ENCODE results near the gene VDAC1.
"Not testable (repeated sequence)": the region's sequence is repeated elsewhere in the genome, so short reads cannot be mapped to it uniquely, and the experiment has no call there.

The VDAC1 gene, protein sequence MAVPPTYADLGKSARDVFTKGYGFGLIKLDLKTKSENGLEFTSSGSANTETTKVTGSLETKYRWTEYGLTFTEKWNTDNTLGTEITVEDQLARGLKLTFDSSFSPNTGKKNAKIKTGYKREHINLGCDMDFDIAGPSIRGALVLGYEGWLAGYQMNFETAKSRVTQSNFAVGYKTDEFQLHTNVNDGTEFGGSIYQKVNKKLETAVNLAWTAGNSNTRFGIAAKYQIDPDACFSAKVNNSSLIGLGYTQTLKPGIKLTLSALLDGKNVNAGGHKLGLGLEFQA

DNA sequence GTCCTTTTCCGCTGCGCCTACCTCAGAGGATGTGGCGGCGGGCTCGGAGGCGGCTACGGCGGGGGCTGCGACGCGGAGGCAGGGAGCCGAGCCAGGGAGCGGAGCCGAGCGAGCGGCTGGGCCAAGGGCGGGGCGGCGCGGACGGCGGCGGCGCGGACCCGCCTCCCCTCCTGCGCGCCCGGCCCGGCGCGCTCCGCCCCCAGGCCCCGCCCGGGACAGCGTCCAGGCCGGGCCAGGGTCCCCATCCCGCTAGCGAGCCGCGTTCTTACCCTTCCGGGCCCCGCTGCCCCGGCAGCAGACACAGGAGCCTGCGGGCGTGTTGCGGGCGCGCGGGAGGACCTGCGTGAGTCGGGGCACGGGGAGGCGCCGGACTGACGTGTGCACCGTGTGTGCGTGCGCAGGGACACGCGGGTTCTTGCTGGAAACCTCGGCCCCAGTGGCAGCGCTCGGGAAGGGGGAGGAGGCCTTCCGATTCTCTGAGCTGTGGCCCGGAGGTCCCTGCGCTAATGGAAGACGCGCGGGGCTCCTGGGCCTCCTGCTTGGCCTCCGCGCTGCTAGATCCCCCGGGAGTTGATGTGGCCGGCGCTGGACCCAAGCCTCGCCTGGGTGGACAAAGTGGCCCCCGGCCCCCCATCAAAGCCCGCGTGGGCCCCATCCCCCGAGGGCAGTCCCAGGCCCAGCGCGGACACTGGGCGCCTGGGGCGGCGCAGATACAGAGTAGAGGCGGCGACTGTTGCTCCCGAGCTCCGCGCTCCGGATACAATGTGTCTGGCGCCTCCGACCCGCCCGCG is at the start of gene VDAC1:
Gene VDAC1 (minus strand): TSS at position 350 of the 791 bp plus-strand sequence. CDS start 11,963 bp downstream, outside the sequence.
- in situ Hi-C loops (cut with HindIII; ENCODE audit: low sequenced_read_pairs) = no loop called here

DNA sequence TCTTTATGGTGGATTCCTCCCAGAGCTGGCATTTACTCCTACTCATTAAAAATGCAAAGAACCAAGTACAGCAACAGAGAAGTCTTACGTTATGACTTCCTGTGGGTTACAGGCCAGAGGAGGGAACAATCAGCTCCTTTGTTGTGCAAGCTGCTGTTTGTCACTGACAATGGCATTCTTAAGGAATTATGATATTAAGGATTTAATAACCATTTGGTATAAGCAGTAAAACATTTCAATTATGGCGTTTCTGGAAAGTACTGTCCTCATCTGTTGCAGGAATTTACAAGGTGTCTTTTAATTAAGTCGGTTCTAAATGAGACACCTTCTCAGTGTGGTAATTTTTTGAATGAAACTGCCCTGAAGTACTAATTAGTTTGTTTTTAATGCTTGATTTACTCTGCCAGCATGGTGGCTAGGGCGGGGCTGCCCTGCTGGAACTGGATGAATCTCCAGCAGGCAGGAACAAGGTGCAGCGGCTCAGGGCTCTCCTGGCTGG is 49.1 kb upstream of the VDAC1 start:
- in situ Hi-C loops (cut with HindIII; ENCODE audit: low sequenced_read_pairs) = no loop called here

DNA sequence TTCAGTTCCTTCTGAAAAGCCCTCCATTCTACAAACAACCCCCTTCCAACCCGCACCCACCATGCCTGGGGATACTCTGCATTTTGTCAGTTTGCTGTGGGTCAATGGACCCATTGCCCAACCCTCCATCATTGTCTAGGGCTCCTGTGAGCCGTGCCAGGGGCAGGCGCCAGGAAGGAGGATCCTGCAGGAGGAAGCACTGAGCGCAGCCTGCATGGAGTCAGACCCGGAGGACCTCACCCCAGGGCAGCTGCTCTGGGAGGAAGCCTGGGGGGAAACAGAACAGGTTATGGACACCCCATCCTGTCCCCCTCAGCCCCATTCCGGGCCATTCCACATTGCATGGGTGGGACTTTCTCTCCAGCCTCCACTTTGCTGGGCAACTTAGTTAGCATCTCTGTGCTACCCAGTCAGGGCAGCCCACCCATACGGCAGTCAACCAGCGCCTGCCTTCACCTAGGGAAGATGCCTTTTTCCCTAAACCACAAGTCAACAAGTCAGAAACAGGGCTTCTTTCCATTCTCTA is 48.6 kb upstream of the VDAC1 start:
- in situ Hi-C loops (cut with HindIII; ENCODE audit: low sequenced_read_pairs) = no loop called here

DNA sequence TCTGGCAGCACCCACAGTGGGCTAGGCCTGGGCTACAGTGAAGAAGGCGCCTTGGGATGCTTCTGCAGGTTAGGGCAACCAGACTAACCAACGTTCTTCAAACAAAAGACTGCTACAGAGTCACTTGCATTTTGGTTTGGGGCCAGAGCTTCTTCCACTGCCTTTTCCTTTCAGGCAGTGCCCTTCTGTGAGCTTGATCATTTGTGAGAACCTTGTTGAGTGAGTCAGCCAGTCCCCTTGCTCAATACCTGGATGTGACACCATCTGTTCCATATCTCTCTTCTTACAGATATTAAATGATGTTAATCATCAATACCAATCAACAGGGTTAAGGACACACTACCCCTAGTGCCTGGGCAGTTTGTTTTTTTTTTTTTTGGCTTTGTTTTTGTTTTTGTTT is 46.5 kb upstream of the VDAC1 start:
- in situ Hi-C loops (cut with HindIII; ENCODE audit: low sequenced_read_pairs) = no loop called here

DNA sequence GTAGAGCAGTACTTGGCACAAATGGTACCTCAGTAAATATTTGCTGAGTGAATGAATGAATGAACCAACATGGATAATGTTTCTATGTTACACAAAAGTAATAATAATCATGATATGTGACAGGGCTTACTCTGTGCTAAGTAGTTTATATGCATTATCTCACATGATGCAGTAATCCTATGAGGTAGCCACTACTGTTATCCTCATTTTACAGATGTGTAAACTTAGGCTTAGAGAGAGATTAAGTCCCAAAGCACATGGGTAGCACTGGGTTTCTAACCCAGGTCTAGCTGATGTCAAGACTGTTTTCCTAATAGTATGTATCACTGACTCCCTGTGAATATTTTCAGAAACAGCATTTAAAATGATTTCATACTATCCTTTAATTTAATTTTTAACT is 44.1 kb upstream of the VDAC1 start:
- in situ Hi-C loops (cut with HindIII; ENCODE audit: low sequenced_read_pairs) = loop anchor here (10.0 kb wide), 1 partner anchor 106 kb away; no protein-coding TSS in a partner anchor

DNA sequence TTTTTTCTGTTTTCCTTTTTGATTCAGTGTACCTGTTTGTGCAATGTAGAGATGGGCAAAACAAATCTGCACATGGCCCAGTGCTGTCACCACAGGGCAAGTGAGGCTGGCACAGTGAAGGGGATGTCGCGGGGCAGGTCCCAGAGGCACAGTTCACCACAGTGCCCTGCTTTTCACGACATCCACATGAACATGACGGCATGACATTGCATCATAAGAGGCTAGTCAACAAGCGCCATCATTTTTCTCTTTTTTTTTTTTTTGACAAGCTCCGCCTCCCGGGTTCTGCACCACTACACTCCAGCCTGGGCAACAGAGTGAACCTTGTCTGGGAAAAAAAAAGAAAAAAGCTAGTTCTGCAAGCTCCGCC is 42.9 kb upstream of the VDAC1 start:
- in situ Hi-C loops (cut with HindIII; ENCODE audit: low sequenced_read_pairs) = loop anchor here (10.0 kb wide), 1 partner anchor 107 kb away; no protein-coding TSS in a partner anchor

DNA sequence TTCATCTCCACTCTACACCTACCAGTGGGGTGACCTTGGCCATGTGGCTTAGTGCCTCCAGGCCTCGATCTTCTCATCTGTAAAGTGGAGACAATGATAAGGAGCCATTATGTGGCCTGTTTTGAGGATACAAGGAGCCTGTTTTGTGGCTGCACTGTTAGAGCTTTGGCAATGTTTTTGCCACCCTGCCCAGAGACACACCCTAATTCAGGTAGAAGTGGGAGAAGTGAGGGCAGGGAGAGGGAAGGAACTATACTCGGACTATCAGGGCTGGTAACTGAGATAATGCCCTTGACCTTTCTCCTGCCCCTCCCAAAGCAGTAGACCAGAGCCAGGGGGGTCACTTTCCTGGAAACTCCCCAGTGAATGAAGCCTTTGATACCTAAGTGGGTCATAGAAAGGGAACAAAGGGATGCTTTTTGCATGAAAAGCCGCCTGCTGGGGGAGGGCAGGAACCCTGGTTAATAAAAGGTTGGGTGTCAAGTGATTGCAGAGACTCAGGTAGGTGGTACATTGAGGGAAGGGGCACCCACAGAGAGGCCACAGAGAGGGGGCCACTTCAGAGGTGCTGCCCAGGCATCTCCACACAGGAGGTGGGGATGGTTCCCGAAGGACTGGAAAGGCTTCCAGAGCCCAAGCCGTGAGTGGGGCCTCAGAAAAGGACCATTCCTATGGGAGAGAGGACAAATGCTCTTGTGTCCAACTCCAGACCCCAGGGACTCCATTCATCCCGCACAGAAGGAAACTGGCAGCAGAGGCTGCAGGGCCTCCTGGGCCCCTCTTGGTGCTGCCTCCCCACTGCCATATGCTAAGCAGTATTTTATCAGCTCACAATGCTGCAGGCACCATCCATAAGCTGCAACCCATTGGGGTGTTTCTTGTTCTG is 42.3 kb upstream of the VDAC1 start:
- in situ Hi-C loops (cut with HindIII; ENCODE audit: low sequenced_read_pairs) = loop anchor here (10.0 kb wide), 1 partner anchor 108 kb away; no protein-coding TSS in a partner anchor

DNA sequence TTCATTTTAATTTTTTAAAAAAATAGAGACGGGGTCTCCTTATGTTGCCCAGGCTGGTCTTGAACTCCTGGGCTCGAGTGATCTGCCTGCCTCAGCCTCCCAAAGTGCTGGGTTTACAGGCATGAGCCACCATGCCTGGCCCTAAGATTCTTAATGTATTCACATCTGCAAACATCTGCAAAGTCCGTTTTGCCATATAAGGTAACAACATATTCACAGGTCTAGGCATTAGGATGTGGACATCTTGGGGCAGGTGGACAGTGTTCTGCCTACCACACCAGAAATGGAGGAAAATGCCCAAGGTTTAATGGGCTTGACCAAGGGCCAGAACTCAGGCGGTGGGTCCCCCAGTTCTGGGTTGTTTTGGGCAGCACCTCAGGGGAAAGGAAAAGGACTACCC is 41.6 kb upstream of the VDAC1 start:
- in situ Hi-C loops (cut with HindIII; ENCODE audit: low sequenced_read_pairs) = loop anchor here (10.0 kb wide), 1 partner anchor 108 kb away; no protein-coding TSS in a partner anchor

DNA sequence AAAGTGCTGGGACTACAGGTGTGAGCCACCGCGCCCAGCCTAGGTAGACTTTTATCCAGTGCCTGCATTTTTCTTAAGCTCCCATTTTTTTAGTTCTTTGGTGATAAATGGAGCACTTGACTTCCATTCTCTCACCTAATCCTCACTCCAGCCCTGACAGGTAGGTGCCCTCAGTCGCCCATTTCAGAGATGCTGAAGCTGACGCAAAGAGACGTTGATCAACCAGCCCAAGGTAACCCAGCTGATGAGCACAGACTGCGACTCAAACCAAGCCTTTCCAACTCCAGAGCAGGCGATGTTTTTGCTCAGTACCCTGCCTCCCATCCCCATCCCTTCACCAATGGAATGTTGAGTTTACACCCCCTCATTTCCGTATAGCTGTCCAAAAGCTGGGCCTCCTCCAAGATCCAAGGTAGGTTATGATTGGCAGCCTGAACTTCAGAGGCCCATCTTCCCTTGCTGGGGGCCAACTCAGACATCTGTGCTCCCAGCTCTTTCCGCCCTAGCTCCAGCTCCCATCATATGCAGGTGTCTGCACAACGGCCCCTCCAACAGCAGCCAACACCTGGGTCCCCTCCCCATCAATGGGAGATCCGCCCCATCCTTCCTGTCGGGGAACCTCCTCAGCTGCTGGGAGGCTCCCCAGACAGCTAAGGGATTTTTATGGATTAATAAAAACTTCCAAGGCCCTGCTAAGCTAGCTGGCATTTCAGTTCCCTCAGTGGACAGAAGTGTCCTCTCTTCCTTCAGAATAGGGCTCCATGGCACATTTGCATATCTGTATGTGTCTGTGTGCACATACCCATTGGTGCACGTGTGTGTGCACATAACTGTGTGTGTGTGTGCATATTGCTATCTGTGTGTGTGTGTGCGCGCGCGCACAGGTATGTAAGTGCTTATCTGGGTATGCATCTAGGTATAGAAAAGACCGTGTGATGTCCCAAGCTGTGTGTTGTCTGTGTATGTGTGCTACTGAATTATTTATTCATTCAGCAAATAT is 39.3 kb upstream of the VDAC1 start:
- in situ Hi-C loops (cut with HindIII; ENCODE audit: low sequenced_read_pairs) = loop anchor here (10.0 kb wide), 1 partner anchor 111 kb away; no protein-coding TSS in a partner anchor

DNA sequence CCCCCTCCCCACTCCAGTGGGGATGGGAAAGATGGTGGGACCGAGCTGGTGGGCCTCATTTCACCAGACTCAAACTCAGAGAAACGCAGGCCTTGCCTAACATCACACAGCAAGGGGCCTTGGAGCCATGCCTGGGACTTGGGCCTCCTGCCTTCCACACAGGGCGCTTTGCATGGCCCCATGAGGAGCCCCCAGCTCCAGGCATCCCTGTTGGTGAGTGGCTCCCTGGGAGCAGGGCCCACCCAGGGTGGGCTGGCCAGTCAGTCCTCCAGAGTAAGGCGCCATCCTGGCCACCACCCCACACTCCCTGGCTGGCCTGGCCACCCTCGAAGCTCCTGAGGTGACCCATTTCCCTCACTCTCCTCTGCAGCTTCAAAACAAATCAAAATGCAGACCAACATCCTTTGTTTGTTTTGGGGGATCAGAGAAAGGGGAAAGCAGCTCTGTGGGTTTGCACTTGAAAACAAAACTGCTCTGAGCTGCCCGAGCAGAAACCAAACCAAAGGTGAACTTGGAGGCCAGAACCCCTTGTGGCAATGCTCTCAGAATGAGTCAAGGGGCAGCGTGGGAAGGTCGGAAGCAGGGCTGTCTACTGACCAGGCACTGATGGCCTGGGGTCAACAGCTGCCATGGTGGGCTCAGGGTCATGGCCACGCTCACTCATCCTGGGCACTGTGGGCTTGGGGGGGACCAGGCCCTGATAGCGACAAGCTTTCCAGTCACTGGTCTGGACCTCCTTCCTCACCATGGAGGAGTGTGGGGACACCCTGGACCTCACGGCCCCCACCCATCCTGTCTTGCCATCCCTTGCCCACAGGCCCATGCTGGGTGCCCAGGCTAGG is 37.0 kb upstream of the VDAC1 start:
- in situ Hi-C loops (cut with HindIII; ENCODE audit: low sequenced_read_pairs) = loop anchor here (10.0 kb wide), 1 partner anchor 113 kb away; no protein-coding TSS in a partner anchor

DNA sequence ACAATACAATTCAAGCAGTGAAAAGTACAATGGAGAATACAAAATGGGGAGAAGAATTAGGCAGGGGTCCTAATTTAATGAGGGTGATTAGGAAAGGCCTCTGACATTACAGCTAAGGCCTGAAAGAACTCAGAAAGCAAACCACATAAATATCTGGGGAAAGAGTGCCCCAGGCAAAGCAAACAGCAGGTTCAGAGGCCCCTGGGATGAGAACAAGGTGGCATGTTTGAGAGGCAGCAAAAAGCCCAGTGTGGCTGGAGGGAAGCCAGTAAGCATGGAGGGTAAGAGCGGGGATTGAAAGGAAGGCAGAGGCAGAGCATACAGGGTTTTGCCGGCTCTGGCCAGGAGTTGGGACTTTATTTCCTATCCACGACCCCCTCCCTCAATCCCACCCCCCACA is 33.4 kb upstream of the VDAC1 start:
- in situ Hi-C loops (cut with HindIII; ENCODE audit: low sequenced_read_pairs) = no loop called here

DNA sequence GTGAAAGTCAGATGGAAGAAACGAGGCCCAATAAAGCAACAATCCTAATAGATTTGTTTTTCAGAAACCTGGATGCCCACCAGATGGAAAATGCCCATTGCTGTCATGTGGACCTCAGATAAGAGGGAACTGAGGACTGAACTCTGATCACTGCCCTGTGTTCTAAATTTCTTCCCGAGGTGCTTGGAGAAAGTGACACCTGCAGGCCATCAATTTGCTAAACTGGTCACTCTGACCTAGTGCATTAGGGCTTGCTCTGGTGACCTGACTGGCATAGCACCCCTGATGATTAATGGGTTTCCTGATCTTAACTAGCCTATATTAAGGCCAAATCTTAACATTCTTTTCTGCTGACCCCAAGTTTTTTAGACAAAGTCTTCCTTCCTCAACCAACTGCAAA is 32.4 kb upstream of the VDAC1 start:
- in situ Hi-C loops (cut with HindIII; ENCODE audit: low sequenced_read_pairs) = no loop called here

DNA sequence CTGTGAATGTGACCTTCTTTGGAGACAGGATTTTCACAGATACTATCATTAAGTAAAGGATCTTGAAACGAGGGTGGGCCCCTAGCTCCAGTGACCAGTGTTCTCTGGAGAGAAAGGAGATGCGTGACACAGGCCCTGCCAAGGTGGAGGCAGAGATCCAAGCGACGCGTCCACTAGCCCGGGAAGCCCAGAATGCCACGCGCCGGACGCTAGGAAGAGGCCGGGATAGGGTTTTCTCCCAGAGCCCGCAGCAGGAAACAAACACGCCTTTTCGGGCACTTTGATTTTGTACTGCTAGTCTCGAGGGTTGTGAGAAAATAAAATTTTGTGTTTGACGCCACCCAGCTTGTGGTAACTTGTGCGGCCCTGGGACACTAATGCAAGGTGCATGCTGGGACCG is 29.6 kb upstream of the VDAC1 start:
- in situ Hi-C loops (cut with HindIII; ENCODE audit: low sequenced_read_pairs) = no loop called here

DNA sequence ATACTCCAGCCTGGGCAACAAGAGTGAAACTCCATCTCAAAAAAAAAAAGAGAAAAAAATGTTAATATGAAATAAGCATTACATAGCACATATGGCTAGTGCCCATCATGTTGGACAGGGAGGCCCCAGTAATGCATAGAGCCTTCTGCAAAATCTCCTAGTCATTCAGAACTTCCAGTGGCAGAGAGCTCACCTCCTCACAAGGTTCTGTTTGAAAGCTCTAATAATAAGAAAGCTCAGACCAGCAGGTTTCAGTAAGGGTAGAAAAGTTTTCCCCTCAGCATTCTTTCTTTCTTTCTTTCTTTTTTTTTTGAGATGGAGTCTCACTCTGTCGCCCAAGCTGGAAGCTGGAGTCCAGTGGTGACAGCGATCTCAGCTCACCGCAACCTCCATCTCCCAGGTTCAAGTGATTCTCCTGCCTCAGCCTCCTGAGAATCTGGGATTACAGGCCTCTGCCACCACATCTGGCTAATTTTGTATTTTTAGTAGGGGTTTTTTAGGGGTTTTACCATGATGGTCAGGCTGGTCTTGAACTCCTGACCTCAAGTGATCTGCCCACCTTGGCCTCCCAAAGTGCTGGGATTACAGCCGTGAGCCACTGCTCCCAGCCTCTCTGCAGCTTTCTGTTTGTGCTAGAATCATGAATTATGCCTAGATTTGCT is 25.7 kb upstream of the VDAC1 start:
- in situ Hi-C loops (cut with HindIII; ENCODE audit: low sequenced_read_pairs) = not testable (repeated sequence)

DNA sequence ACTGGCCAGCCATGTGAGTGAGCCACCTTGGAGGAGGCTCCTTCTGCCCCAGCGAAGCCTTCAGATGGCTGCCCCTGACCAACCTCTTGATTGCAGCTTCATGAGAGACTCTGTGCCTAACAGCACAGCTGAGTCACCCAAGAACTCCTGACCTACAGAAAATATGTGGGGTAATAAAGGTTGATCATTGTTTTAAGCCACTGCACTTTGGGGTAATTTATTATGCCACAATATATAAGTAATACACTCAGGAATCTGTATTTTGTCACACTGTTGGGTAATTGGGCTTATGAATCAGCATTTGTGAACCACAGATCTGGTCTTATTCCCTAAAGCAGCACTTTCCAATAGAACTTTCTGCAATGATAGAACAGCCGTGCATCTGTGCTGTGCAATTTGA is 24.4 kb upstream of the VDAC1 start:
- in situ Hi-C loops (cut with HindIII; ENCODE audit: low sequenced_read_pairs) = no loop called here

DNA sequence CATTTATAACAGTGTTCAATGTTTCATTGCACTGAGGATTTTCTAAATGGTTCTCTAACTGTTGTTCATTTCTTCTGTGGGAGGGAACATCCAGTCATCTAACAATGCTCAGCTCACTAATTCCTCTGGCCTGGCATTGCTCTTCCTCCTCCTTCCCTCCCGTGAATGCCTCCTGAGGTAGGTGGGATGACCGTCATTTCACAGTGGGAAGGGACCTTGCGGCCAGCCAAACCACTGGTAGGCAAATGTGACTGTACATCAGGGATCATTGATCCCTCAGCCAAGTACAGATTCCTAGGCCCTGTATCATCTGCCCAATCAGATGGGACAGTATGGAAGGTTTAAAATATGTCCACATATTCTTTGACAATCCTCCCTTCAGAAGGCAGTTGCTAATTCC is 23.7 kb upstream of the VDAC1 start:
- in situ Hi-C loops (cut with HindIII; ENCODE audit: low sequenced_read_pairs) = no loop called here

DNA sequence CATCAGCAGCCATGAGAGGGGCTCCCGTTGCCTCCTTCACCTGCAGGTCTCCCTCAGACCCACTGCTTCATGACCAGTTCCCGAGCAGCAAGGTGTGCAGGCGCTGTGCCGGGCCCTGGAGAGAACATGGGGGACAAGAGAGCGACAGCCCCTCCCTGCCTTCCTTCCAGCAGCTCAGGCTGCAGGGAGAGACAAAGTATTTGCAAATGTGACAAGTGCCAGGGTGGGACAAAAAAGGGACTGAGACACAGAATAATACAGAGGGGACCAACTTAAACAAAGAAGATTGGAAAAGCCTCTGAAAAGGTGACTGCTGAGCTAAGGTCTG is 22.5 kb upstream of the VDAC1 start:
- in situ Hi-C loops (cut with HindIII; ENCODE audit: low sequenced_read_pairs) = no loop called here
